ENCODE results near the gene TLCD1.

DNA sequence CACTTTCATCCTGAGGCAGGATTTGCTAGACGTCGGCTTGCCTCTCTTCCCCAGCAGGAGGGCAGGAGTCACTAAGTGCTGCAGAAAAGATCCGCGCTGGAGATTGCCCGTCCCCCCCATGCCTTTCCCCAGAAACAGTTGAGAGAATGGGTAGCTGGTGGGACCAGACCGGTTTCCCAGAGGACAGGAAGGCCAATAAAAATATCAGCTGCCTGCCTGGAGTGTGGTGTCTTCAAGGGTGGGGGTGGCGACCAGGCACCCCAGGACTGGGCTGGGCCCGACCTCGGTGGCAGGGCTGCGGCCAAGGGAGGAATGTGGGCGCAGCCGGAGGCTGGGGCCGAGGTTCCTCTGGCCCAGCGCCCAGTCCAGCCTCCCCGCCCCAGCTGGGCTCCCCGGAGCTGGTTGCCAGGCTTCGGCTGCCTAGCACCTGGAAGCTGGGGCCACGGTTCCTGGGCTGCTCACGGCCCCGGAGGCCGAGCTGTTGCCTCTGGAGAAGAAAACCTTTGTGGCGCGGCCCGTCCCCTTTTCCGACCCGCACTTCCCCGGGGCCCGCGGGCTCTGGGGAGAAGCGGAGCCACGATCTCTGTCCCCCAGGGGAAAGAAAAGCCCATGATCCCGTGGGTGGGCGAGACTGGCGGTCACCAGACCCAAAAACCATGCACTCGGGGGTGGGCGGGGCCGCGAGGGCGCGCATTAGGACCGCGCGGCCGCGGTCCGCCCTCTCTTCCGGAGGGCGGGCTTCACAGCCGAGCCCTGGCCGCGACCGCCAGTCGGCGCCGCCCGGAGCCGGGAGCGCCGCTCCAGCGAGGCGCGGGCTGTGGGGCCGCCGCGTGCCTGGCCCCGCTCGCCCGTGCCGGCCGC is 17.4 kb upstream of the TLCD1 start, which contains the start of gene TRAF4:
- TF ChIP-seq POLR2A (IDR thresholded peaks at IDR 0.05; ENCODE audit: low read depth, low read length): peak; percentile 96
- TF ChIP-seq POLR2AphosphoS5 (IDR thresholded peaks at IDR 0.05; ENCODE audit: low read depth, low read length): peak; percentile 93
- peak; percentile 85; the same call in 1 of the 2 replicates for TF ChIP-seq TAF1 (IDR thresholded peaks at IDR 0.05; ENCODE audit: borderline replicate concordance, low read depth, low read length)
